ENCODE data around the gene SHISA9. TPM values are rescaled to one million over a fixed set of nuclear protein-coding genes. Genes with fewer than 3 reads are reported as not detected.

Gene SHISA9
- polyA plus RNA-seq, 3 donors: 0.01 TPM; not detected in 2

GRCh38 chr16:13013043-13013442 lies 111.6 kb downstream of the SHISA9 start:
- no peaks in the 10 kb centered on the region for H4K20me1 ChIP-seq (ENCODE audit: insufficient read depth, low read length)
- H3K27ac Mint-ChIP-seq: no peak overlapping the region
- no peaks in the 10 kb centered on the region for H3K79me2 ChIP-seq (ENCODE audit: insufficient read depth, low read length)
- no peaks in the 10 kb centered on the region for H3K36me3 ChIP-seq (replicated peaks in 1 of 2; ENCODE audit: control insufficient read depth in 1 of 2, insufficient read depth in 2 of 2, low read length in 2 of 2)
- no peaks in the 10 kb centered on the region for H3K4me1 Mint-ChIP-seq
- no peak overlapping the region for H3K4me3 ChIP-seq (replicated peaks in 1 of 3; ENCODE audit: low read depth in 2 of 3, low read length in 3 of 3)
- H3K27me3 Mint-ChIP-seq (ENCODE audit: low read depth in 3 of 3): peaks cover 0 to 5% (median under 1%) of the 10 kb centered on the region in 3 donors
- H3K9me3 ChIP-seq (replicated peaks in 1 of 2; ENCODE audit: control insufficient read depth in 1 of 2, insufficient read depth in 1 of 2, low read length in 2 of 2): no peaks in the 10 kb centered on the region
- H3K4me1 ChIP-seq (ENCODE audit: control insufficient read depth in 1 of 2, insufficient read depth in 2 of 2, low read length in 2 of 2): no peaks in the 10 kb centered on the region
- no peak for DNase-seq
- no peak overlapping the region for H3K4me2 ChIP-seq (replicated peaks; ENCODE audit: extremely low read depth, low read length, poor library complexity, severe bottlenecking)
- H3K27me3 ChIP-seq (ENCODE audit: control insufficient read depth in 2 of 2, insufficient read depth in 2 of 2, low read length in 2 of 2): no peaks in the 10 kb centered on the region
- intact Hi-C loops (cut with micrococcal nuclease): no loop called here
- no peak overlapping the region for H3K4me3 Mint-ChIP-seq
- 57% methylated on average over 5 of the region's 6 CpGs for WGBS (ENCODE audit: insufficient coverage)
- no peak for TF ChIP-seq CTCF (IDR thresholded peaks at IDR 0.05)
- no peak overlapping the region for H2AFZ ChIP-seq (ENCODE audit: insufficient read depth, low read depth, low read length, poor library complexity, severe bottlenecking)
- H3K36me3 Mint-ChIP-seq: no peaks in the 10 kb centered on the region
- no peak overlapping the region for H3K9ac ChIP-seq (ENCODE audit: insufficient read depth, low read length, poor library complexity, severe bottlenecking)
- H3K9me3 Mint-ChIP-seq: peaks cover 0 to 3% (median 2%) of the 10 kb centered on the region in 7 donors
- H3K27ac ChIP-seq (ENCODE audit: low read depth in 1 of 2, low read length in 2 of 2): no peak overlapping the region

- Histone ChIP-seq H3K27me3 (ENCODE audit: control insufficient read depth in 2 of 2, insufficient read depth in 2 of 2, low read length in 2 of 2) (no peaks in the 10 kb centered on the region), H3K4me3 (replicated peaks in 1 of 3; ENCODE audit: low read depth in 2 of 3, low read length in 3 of 3) (no peak overlapping the region), H3K9ac (ENCODE audit: insufficient read depth, low read length, poor library complexity, severe bottlenecking) (no peak overlapping the region), H3K9me3 (replicated peaks in 1 of 2; ENCODE audit: control insufficient read depth in 1 of 2, insufficient read depth in 1 of 2, low read length in 2 of 2) (no peaks in the 10 kb centered on the region), H4K20me1 (ENCODE audit: insufficient read depth, low read length) (no peaks in the 10 kb centered on the region), H2AFZ (ENCODE audit: insufficient read depth, low read depth, low read length, poor library complexity, severe bottlenecking) (no peak overlapping the region), H3K4me2 (replicated peaks; ENCODE audit: extremely low read depth, low read length, poor library complexity, severe bottlenecking) (no peak overlapping the region), H3K79me2 (ENCODE audit: insufficient read depth, low read length) (no peaks in the 10 kb centered on the region), H3K27ac (ENCODE audit: low read depth in 1 of 2, low read length in 2 of 2) (no peak overlapping the region), H3K36me3 (replicated peaks in 1 of 2; ENCODE audit: control insufficient read depth in 1 of 2, insufficient read depth in 2 of 2, low read length in 2 of 2) (no peaks in the 10 kb centered on the region), H3K4me1 (ENCODE audit: control insufficient read depth in 1 of 2, insufficient read depth in 2 of 2, low read length in 2 of 2) (no peaks in the 10 kb centered on the region)
- Mint-ChIP-seq H3K27me3 (ENCODE audit: low read depth in 3 of 3) (peaks cover 0 to 3% (median 2%) of the 10 kb centered on the region in 3 donors), H3K9me3 (peaks cover 0 to 6% (median 2%) of the 10 kb centered on the region in 7 donors), H3K36me3 (no peaks in the 10 kb centered on the region), H3K4me3 (no peak overlapping the region), H3K4me1 (no peaks in the 10 kb centered on the region), H3K27ac (no peak overlapping the region)
- DNase-seq: no peak
- TF ChIP-seq CTCF (IDR thresholded peaks at IDR 0.05): no peak
- intact Hi-C loops (cut with micrococcal nuclease): no loop called here
- no CpG with 5 or more reads among the region's 2 CpGs for WGBS (ENCODE audit: insufficient coverage)
Measured at GRCh38 chr16:13014476-13014875, 113.1 kb downstream of the SHISA9 start.

Measured in CD14-positive monocyte (primary cell).